ENCODE measurements around the gene GAS2L1. TPM values are rescaled to one million over a fixed set of nuclear protein-coding genes. Genes with fewer than 3 reads are reported as not detected.

GAS2L1 gene
- total and polyA plus RNA-seq, 2 donors (not counting 3 experiments of a cell fraction or from before 2014, with no cell fraction given), result 30.5 to 44.0 TPM

DNA sequence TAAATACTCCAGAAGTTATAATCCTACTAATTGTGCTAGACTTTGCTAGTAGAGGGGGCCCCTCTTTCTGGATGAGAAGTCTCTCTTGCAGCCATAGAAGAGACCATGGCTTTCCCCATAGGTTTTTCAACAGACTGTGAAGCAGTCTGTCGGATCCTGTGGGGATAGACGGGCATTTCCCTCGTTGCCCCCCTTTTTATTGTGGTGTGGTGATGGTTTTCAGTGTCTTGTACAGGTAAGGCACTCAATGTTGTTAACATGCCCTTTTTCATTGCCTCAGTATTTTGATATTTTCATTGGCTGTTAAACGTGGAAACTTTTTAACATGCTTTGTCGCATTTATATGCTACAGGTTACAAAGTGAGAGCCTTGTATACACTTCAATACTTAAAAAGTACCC is 16.4 kb upstream of the GAS2L1 start:
- peaks cover 45 to 47% of the 10 kb centered on the region in 2 experiments for H3K36me3 ChIP-seq (ENCODE audit: control insufficient read depth in 2 of 2, extremely low read depth in 1 of 2, insufficient read depth in 2 of 2, low read length in 2 of 2)
- BruUV-seq (replicated peaks), result no TSS peak
- ChIA-PET CTCF (no interaction called here), POLR2A (no interaction called here)
- H3K27me3 ChIP-seq (ENCODE audit: control insufficient read depth in 2 of 2, insufficient read depth in 2 of 2, low read length in 2 of 2), result no peaks in the 10 kb centered on the region
- no peak for TF ChIP-seq POLR2A (IDR thresholded peaks at IDR 0.05; ENCODE audit: low read depth, low read length)
- no peak for TF ChIP-seq JUN (IDR thresholded peaks at IDR 0.05; ENCODE audit: borderline replicate concordance, insufficient read depth, insufficient read length, low read depth)
- no peak for TF ChIP-seq MYC (IDR thresholded peaks at IDR 0.05; ENCODE audit: low read depth, low read length)
- no peak for TF ChIP-seq GATA2 (IDR thresholded peaks at IDR 0.05; ENCODE audit: insufficient read depth, insufficient read length, low read depth, low read length)
- no peak for TF ChIP-seq POLR2AphosphoS5 (IDR thresholded peaks at IDR 0.05; ENCODE audit: insufficient read depth, low read depth, low read length)
- TF ChIP-seq, protein P1, sequence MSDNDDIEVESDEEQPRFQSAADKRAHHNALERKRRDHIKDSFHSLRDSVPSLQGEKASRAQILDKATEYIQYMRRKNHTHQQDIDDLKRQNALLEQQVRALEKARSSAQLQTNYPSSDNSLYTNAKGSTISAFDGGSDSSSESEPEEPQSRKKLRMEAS (IDR thresholded peaks at IDR 0.05; ENCODE audit: insufficient read depth, insufficient read length), result no peak
- no peak for TF ChIP-seq FOS (IDR thresholded peaks at IDR 0.05; ENCODE audit: borderline replicate concordance, insufficient read depth, low read length)
- TF ChIP-seq, protein P2, sequence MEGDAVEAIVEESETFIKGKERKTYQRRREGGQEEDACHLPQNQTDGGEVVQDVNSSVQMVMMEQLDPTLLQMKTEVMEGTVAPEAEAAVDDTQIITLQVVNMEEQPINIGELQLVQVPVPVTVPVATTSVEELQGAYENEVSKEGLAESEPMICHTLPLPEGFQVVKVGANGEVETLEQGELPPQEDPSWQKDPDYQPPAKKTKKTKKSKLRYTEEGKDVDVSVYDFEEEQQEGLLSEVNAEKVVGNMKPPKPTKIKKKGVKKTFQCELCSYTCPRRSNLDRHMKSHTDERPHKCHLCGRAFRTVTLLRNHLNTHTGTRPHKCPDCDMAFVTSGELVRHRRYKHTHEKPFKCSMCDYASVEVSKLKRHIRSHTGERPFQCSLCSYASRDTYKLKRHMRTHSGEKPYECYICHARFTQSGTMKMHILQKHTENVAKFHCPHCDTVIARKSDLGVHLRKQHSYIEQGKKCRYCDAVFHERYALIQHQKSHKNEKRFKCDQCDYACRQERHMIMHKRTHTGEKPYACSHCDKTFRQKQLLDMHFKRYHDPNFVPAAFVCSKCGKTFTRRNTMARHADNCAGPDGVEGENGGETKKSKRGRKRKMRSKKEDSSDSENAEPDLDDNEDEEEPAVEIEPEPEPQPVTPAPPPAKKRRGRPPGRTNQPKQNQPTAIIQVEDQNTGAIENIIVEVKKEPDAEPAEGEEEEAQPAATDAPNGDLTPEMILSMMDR (IDR thresholded peaks at IDR 0.05; ENCODE audit: extremely low read depth in 1 of 2, insufficient read depth in 1 of 2, low read depth in 1 of 2, low read length in 2 of 2), result no peak
- no peak for TF ChIP-seq EZH2 (IDR thresholded peaks at IDR 0.05; ENCODE audit: borderline replicate concordance, low read depth, low read length, severe bottlenecking)
- no peaks in the 10 kb centered on the region for H3K9me3 ChIP-seq (replicated peaks; ENCODE audit: control insufficient read depth, insufficient read depth, low read length)
- H3K4me3 ChIP-seq (replicated peaks in 1 of 3; ENCODE audit: insufficient read depth in 1 of 3, low read depth in 1 of 3, low read length in 3 of 3), result no peak overlapping the region
- FAIRE-seq, result no peak
- no peaks in the 10 kb centered on the region for H3K9me1 ChIP-seq (replicated peaks; ENCODE audit: control insufficient read depth, extremely low read depth, insufficient read depth, low read length)
- H3K27ac ChIP-seq (ENCODE audit: insufficient read depth, low read depth, low read length), result no peak overlapping the region
- DNase-seq (ENCODE audit: low read depth, low spot score), result no peak
- no peaks in the 10 kb centered on the region for H3K4me1 ChIP-seq (ENCODE audit: control insufficient read depth, extremely low read depth, insufficient read depth, low read length)
- H4K20me1 ChIP-seq (replicated peaks; ENCODE audit: control insufficient read depth, extremely low read depth, insufficient read depth, low read length), result peaks cover 9% of the 10 kb centered on the region
- no peak overlapping the region for H2AFZ ChIP-seq (ENCODE audit: low read depth, low read length)
- intact Hi-C loops (cut with micrococcal nuclease) (no loop called here), dilution Hi-C loops (cut with MboI; ENCODE audit: extremely low pct_ligation_motif_present, low sequenced_read_pairs) (no loop called here)
- peaks cover 49% of the 10 kb centered on the region for H3K79me2 ChIP-seq (ENCODE audit: control insufficient read depth, insufficient read depth, low read length)
- no peak overlapping the region for H3K9ac ChIP-seq (replicated peaks; ENCODE audit: extremely low read depth, insufficient read depth, low read length)
- no peak overlapping the region for H3K4me2 ChIP-seq (ENCODE audit: insufficient read depth, low read length)
